ENCODE results near the gene ANKRD13D.
"Not testable (repeated sequence)": the region's sequence is repeated elsewhere in the genome, so short reads cannot be mapped to it uniquely, and the experiment has no call there.

ANKRD13D gene

DNA sequence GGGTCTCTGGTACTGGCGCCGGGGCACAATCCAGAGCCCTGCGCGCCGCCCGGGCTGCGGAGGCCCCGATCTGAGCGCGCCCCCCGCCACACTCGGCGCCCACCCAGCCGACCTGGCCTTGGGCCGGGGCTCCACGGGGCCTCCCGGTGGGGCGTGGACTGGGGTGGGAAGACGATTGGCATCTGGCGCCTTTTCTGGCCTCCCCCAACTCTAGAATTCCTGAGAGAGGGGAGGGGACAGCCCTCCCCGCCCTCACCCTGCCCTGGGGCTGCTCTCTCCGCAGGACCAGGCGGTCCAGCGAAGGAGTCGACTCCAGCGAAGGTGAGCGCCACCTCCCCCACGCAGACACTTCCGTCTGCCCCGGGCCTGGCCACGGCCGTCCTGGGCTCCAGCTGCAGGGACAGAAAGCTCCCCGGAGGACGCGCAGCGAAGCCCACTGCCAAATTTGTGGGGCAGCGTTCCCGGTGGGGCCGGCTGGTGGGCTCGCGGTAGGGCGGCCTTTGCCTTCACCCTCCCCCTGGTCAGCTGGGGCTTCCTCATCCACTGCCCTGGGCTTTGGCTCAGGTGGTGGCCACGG is 14.8 kb downstream of the ANKRD13D start:
- DNase-seq (ENCODE audit: low read depth) = no peak

DNA sequence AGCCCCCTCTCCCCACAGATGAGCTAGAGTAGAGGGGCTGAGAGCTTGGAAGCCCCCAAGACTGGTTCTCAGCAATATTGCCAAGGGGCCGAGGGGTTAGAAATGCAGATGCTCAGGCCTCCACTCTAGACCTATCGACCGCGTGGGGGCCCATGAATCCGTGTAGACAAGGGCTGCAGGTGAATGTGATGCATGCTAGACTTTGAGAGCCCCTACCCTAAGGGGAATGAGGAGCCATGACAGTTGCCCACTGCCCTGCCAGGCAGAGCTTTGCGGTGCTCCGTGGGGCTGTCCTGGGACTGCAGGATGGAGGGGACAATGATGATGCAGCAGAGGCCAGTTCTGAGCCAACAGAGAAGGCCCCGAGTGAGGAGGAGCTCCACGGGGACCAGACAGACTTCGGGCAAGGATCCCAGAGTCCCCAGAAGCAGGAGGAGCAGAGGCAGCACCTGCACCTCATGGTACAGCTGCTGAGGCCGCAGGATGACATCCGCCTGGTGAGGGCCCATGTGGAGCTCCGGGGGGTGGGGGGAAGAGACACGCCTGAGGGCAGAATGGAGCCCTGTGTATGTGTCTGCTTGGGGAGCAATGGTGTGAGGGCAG is 15.5 kb downstream of the ANKRD13D start:
- DNase-seq (ENCODE audit: low read depth) = no peak

DNA sequence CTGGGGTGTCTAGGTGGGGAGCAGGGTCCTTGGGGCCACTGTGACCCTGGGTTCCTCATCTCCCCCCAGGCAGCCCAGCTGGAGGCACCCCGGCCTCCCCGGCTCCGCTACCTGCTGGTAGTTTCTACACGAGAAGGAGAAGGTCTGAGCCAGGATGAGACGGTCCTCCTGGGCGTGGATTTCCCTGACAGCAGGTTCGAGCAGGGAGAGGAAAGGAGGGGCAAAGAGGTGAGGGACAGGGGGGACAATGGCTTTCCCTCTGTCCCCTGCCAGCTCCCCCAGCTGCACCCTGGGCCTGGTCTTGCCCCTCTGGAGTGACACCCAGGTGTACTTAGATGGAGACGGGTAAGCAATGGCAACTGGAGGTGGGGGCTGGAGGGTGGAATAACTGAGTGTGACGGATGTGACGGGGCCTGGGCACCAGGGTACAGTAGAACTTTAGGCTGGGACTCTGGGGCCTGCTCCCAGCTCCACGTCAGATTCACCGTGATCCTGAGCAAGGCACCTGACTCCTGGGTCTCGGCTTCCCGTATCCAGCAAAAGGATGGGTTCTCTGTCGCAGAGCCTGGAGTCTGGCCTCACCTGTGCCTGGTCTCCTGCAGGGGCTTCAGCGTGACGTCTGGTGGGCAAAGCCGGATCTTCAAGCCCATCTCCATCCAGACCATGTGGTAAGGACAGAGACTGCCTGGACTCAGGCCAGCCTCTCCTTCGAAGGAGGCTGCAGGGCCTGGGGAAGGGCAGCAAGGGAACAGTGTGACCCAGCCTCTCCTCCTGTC is 17.9 kb downstream of the ANKRD13D start:
- DNase-seq (ENCODE audit: low read depth) = no peak

DNA sequence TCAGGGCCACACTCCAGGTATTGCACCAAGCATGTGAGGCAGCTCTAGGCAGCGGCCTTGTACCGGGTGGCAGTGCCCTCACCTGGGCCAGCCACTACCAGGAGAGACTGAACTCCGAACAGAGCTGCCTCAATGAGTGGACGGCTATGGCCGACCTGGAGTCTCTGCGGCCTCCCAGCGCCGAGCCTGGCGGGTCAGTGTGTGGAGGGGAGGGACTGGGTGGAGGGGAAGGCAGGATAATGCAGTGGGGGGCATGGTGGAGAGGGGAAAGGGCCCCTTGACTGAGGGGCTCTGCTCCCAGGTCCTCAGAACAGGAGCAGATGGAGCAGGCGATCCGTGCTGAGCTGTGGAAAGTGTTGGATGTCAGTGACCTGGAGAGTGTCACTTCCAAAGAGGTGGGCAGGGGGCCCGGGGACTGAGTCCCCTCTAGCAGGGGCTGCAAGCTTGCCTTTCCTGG is 18.5 kb downstream of the ANKRD13D start:
- no peak for DNase-seq (ENCODE audit: low read depth)

DNA sequence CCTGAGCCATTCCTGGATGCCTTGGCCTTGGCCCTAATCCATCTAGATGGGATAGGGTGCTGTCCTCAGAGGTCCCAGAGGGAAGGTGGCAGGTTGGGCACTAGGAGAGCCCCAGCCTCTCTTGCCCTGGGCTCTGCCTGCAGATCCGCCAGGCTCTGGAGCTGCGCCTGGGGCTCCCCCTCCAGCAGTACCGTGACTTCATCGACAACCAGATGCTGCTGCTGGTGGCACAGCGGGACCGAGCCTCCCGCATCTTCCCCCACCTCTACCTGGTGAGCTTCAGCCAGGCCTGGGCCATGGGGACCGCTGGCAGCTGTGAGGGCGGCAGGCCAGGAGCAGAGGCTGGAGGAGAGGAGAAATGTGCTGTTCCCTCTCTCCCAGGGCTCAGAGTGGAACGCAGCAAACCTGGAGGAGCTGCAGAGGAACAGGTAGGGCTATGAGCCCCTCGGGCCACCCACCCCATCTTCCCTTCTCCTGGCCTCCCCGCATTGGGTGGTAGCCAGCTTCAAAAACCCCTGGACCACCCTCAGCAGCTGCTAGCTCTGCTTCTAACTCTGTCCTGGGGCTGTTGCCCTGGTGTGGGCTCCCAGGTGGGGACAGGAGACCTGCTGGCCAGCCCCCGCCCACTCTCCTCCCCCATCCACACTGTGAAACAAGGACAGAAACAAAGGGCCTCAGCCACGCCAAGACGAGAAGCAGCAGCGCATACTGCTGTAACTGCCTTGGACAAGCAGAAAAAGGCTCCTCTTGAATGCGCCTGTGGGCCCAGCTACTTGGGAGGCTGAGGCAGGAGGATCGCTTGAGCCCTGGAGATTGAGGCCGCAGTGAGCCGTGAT is 19.1 kb downstream of the ANKRD13D start:
- no peak for DNase-seq (ENCODE audit: low read depth)

DNA sequence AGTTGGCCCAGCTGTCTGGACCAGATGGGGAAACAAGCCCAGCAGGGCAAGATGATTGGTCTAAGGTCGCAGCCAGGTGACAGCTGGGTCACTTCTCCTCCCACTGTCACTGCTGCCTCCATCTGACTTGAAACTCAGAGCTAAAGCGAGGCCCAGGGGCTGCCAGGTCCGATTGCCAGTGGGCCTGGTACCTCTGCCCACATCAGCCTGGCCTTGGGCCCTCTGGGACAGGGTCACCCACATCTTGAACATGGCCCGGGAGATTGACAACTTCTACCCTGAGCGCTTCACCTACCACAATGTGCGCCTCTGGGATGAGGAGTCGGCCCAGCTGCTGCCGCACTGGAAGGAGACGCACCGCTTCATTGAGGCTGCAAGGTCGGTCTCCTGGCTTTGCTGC is 20.1 kb downstream of the ANKRD13D start:
- no peak for DNase-seq (ENCODE audit: low read depth)

DNA sequence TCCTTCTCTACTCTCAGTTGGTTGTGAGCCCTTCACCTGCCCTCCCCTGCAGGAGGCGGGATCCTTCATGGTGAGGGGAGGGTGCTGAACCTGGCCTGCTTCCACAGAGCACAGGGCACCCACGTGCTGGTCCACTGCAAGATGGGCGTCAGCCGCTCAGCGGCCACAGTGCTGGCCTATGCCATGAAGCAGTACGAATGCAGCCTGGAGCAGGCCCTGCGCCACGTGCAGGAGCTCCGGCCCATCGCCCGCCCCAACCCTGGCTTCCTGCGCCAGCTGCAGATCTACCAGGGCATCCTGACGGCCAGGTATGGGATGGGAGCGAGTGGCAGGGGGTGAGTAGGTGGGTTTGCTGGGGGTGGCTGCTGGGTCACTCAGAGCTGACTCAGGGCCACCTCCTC is 20.6 kb downstream of the ANKRD13D start:
- DNase-seq (ENCODE audit: low read depth) = no peak

DNA sequence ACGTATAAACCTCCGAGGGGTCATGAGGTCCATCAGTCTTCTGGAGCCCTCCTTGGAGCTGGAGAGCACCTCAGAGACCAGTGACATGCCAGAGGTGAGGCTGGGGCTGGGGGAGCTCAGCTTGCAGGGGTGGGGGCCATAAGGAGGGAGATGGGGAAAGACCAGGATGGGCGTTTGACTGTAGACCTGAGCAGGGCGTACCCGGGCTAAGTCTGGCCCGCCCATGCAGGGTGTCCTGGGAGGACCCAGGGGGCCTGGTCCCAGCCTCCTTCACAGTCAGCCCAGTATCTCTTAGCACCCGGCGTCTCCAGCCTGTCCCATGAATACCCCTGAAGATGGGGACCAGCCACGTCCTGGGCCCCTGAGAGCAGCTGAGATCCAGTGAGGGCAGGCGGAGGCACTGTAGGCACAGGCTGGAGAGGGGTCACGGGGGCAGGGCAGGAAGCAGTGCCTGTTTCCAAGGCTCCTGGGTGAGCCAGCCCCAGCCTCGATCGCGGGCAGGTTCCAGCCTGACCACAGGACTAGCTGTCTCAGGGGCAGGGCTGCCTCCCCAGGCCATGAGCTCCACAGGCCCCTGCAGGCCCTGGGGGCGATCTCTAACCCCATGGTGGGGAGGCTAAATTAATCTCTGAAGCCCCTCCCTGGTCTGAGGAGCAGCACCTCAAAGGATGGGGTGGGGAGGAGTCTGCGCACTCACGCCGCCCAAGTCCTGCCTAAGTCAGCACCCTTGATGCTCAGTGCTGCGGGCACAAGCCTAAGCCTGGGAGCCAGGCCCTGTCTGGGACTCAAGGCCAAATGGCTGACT is 21.3 kb downstream of the ANKRD13D start:
- no peak for DNase-seq (ENCODE audit: low read depth)

DNA sequence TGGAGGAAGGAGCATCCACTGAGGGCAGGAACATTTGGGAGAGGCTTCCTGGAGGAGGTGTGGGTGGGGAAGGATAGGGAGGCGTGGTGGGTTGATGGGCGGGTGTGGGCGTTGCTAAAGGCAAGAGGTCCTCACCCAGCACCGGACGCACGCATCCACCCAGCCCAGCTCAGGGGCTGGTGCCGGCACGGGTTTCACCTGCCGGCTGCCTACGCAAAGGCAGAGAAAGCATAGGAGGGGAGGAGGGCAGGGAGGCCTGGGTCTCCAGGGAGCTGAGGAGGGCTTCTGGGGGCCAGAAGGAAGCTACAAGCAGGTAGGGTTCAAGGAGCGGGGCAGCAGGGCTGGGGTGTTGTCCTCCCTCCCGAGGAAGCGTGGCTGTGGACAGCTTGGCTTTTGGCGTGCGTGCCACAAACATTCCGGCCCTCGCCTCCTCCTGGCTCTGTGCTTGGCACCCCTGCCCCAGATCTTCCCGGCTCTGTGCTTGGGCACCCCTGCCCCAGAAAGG is 22.0 kb downstream of the ANKRD13D start:
- DNase-seq (ENCODE audit: low read depth) = no peak

DNA sequence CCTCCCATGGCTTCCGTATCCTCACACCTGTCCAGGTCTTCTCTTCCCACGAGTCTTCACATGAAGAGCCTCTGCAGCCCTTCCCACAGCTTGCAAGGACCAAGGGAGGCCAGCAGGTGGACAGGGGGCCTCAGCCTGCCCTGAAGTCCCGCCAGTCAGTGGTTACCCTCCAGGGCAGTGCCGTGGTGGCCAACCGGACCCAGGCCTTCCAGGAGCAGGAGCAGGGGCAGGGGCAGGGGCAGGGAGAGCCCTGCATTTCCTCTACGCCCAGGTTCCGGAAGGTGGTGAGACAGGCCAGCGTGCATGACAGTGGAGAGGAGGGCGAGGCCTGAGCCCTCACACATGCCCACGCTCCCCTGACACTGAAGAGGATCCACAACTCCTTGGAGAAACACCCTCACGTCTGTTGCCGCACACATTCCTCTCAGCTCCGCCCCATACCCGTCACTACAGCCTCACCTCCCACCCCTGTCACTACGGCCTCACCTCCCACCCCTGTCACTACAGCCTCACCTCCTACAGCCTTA is 22.5 kb downstream of the ANKRD13D start:
- DNase-seq (ENCODE audit: low read depth) = no peak

DNA sequence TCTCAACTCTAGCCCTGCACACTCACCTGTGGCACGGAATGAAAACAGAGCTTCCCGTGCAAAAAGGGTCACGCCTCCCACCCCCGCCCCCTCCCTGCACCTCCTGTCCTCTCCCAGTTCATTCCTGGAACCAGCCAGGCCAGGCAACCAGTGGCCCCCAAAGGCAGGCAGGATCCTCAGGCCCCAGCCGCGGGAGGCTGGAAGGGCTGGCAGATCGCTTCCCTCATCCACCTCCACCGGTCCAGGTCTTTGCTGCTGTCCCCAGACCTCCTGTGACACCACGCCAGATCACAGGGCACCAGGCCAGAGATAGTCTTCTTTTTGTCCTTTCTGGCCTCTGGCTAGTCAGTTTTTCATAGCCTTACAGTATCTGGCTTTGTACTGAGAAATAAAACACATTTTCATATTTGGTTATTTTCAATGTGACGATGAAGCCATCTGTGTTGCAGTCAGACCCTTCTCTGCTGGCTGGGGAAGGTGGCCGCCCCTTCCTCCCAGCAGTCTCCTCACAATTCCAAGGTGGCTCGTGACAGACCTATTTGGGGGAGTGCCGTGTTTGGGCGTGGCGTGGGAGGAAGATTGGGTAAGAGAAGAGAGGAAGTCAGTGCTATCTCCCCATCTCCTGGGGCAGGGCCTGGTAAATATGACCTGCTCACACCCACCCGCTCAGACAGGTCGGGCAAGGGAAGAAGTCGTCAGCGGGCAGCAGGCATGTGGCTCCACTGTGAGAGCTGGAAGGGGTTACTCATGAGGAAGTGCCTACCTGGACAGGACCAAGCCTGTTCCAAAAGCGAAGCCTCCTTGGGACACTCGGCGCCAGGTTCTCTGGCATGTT is 23.3 kb downstream of the ANKRD13D start:
- no peak for DNase-seq (ENCODE audit: low read depth)

DNA sequence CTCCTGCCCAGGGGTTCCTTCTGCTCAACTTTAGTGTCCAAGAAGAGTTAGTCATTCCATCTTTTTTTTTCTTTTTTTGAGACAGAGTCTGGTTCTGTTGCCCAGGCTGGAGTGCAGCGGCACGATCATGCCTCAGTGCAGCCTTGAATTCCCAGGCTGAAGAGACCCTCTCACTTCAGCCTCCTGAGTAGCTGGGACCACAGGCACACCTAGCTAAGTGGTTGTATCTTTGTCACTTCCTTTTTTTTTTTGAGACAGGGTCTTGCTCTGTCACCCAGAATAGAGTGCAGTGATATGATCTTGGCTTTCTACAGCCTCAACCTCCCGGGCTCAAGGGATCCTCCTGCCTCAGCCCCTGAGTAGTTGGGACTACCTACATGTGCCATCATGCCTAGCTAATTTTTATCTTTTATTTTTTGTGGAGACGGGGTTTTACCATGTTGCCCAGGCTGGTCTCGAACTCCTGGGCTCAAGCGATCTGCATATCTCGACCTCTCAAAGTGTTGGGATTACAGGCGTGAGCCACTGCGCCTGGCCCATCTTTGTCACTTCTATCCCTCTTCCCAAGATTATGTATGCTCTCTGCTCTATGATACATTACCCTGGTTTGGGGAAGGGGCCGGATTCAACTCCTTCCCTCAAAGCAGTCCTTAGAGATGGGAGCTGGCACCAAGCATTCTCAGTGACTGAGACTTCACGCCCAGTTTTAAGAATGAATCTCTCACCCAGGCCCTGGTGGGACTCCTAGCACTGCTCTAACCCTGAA is 24.2 kb downstream of the ANKRD13D start:
- DNase-seq (ENCODE audit: low read depth) = no peak

DNA sequence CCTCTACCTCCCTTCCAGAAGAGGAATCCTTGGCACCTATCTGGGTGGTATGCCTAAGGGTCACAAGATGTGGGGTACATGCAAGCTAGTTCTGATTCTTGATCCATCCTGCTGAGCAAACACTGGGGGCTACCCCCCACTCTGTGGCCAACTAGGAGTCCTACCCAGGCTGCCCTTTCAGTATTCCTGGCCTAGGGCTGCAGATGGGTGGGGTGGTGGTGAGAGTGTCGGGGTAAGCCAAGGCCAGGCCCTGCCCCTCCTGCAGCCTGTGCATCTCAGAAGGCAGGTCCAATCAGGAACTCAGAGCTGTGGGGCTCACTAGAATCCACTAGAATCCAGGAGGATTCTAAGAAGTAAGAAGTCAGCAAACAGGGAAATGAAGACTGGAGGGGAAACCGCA is 25.1 kb downstream of the ANKRD13D start:
- DNase-seq (ENCODE audit: low read depth) = no peak

DNA sequence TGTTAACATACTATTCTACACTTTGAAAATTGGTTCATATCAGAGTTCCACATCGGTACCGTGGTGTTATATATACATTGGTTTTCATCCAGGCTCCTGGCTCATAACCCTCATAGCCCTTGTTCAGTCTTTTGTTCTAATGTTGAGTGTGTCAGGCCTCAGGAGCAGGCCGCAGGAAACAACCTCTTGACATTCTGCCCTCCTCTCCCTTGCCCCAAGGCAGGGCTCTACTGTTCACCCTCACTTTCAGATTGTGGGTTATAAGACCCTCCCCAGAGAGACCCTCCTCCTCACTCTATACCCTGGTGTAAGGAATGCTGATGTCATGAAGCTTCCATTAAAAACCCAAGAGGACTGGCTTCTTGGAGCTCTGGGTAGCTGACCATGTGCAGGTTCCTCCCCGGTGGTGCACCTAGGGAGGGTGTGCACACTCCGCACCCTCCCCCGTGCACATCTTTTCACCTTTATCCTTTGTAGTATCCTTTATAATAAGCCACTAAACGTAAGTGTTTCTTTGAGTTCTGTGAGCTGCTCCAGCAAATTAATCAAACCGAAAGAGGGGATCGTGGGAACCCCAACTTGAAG is 26.3 kb downstream of the ANKRD13D start:
- DNase-seq (ENCODE audit: low read depth) = no peak

DNA sequence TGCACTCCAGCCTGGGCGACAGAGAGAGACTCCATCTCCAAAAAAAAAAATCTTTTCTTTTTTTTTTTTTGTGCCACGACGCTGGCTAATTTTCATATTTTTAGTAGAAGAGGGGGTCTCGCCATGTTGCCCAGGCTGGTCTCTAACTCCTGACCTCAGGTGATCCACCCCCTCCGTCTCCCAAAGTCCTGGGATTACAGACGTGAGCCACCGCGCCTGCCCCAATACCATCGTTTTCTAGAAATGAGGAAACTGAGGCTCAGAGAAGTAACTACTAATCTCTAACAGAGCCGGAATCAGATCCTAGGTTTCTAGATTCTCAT is 27.7 kb downstream of the ANKRD13D start:
- no peak for DNase-seq (ENCODE audit: low read depth)

DNA sequence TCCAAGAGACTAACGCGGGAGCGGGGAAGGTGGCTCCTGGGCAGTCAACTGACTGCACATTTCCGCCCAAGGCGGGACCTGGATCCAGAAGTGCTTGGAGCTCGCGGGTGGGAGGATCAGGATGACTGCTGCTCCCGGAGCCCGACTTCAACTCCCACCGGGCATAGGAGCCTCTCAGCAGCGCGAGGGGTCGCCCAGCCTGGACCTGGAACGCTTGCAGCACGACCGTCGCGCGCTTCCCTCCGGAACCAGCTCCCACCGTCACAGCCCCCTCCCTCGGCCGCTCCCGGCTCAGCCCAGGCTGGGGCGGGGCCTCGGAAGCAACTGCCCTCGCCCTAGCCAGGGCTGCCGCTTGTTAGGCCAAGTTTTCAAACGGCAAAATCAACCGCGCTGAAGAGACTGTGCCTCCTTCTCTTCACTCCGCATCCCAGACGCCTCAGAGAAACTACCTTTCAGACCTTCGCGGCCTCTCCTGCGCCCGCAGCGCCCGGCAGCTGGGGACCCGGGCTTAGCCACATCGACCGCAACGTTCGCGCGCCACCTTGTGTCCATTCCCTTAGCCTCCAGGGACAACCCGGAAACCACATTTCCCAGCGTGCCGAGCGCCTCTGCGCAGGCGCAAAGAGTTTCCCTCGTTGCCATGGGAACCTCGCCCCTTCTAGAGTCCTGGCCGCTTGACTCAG is 28.2 kb downstream of the ANKRD13D start:
- DNase-seq (ENCODE audit: low read depth) = peak; percentile 97

DNA sequence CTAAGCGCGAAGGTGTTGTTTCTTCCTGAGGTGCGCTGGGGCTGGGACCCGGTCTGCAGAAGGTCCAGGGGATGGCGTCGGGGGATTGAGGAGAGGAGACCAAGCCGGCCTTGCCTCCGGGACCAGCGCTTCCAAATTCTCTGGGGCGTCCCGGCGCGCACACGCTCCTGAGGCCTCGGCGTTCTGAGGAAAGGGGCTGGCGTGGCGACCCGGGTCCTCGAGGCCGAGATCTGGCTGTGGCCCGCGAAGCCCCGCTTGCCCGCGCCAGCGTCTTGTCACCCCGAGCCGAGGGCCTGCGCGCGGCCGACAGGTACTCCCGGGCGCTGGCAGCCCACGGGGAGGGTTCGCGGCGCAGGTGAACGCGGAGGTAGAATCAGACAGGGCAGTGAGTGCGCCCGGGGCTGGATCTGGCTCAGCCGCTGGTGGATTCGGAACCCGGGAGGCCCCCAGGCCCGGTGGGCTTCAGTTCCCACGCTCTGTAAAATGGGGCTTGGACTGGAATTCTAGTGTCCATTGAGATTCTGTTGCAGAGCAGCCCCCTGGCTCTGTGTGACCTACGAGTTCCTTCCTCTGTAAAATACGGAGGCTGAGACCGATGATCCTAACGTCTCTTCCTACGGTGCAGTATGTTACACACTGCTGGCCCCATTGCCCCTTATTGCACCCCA is 28.9 kb downstream of the ANKRD13D start:
- DNase-seq (ENCODE audit: low read depth) = no peak

DNA sequence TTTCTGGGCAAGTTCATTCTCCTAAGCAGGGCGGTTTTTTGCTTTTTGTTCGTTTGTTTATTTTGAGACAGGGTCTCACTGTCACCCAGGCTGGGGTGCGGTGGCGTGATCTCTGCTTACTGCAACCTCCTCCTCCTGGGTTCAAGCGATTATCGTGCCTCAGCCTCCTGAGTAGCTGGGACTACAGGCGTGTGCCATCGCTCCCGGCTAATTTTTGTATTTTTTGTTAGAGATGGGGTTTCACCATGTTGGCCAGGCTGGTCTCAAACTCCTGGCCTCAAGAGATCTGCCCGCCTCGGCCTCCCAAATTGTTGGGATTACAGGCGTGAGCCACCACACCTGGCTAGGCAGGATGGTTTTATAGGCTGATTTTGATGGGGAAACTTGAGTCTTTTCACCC is 29.8 kb downstream of the ANKRD13D start:
- DNase-seq (ENCODE audit: low read depth) = not testable (repeated sequence)
